HG03064 (cell line): ENCODE results near the gene FAM170B.

Source experiments
- ATAC-seq: cut with Tn5 transposase; IDR thresholded peaks from one replicate; pipeline ENCODE4 v1.9.1; 2021; ENCODE audit warnings: low read depth; ENCODE audit not compliant: unreplicated experiment

Gene FAM170B

GRCh38 chr10:49133706-49134248 lies at the start of gene FAM170B:
Gene FAM170B, minus strand, starts transcription at chr10:49134021. Its CDS starts 103 bp downstream, at chr10:49133918.
- ATAC-seq = no peak

GRCh38 chr10:49182776-49183175 lies 49.0 kb upstream of the FAM170B start:
- ATAC-seq = no peak

GRCh38 chr10:49180444-49180860 lies 46.6 kb upstream of the FAM170B start:
- ATAC-seq = no peak

- ATAC-seq = no peak
These were observed 46.0 kb upstream of the FAM170B start for GRCh38 chr10:49179699-49180443.

GRCh38 chr10:49178489-49179471 lies 45.0 kb upstream of the FAM170B start:
- no peak for ATAC-seq

GRCh38 chr10:49177391-49178355 lies 43.9 kb upstream of the FAM170B start:
- ATAC-seq = peak; percentile 62

- ATAC-seq = no peak
These were observed 42.8 kb upstream of the FAM170B start for GRCh38 chr10:49176310-49177268.

- ATAC-seq = no peak
These were observed 41.9 kb upstream of the FAM170B start for GRCh38 chr10:49175587-49176309.

- ATAC-seq = no peak
These were observed 41.2 kb upstream of the FAM170B start for GRCh38 chr10:49174926-49175500.

GRCh38 chr10:49174261-49174925 lies 40.6 kb upstream of the FAM170B start:
- no peak for ATAC-seq

GRCh38 chr10:49173853-49174252 lies 40.0 kb upstream of the FAM170B start:
- ATAC-seq = no peak

- no peak for ATAC-seq
These were observed 39.5 kb upstream of the FAM170B start for GRCh38 chr10:49173201-49173772.

GRCh38 chr10:49172777-49173132 lies 38.9 kb upstream of the FAM170B start:
- no peak for ATAC-seq

- ATAC-seq = no peak
These were observed 38.4 kb upstream of the FAM170B start for GRCh38 chr10:49172061-49172776.

GRCh38 chr10:49171326-49172060 lies 37.7 kb upstream of the FAM170B start:
- ATAC-seq = no peak
